GM19193 (cell line): ENCODE measurements around the gene SV2C.

ENCODE experiments used
- POLR2A ChIP-seq: IDR thresholded peaks from 4 replicates; pipeline ENCODE4 v1.6.1; 2011; ENCODE audit not compliant: insufficient read depth, insufficient read length; ENCODE audit errors: extremely low read depth

SV2C gene

GRCh38 chr5:76393035-76393680 is 310.0 kb downstream of the SV2C start:
- TF ChIP-seq POLR2A, result no peak

GRCh38 chr5:76397200-76397599 is 314.0 kb downstream of the SV2C start:
- TF ChIP-seq POLR2A, result no peak

- TF ChIP-seq POLR2A, result no peak
These were observed 316.1 kb downstream of the SV2C start for GRCh38 chr5:76399268-76399667.

GRCh38 chr5:76400466-76400865 is 317.3 kb downstream of the SV2C start:
- TF ChIP-seq POLR2A, result no peak

- TF ChIP-seq POLR2A, result peak; percentile 44
These were observed 318.6 kb downstream of the SV2C start for GRCh38 chr5:76401801-76402250.

- no peak for TF ChIP-seq POLR2A
These were observed 319.2 kb downstream of the SV2C start for GRCh38 chr5:76402251-76402885.

GRCh38 chr5:76402886-76403765 is 319.9 kb downstream of the SV2C start, which contains the start of gene IQGAP2:
IQGAP2 (plus strand) TSS chr5:76403285; CDS start chr5:76403546, 261 bp downstream.
- TF ChIP-seq POLR2A, result peak; percentile 71
